ENCODE results near the gene PANX3. TPM values are rescaled to one million over a fixed set of nuclear protein-coding genes. Genes with fewer than 3 reads are reported as not detected.
A peak's percentile ranks its signal among the peaks of the same experiment; 100 is the strongest.

The PANX3 gene
- total RNA-seq, 6 donors from 2014 or later = not detected

- TF ChIP-seq POLR2AphosphoS5 (IDR thresholded peaks at IDR 0.05) (no peak), EP300 (IDR thresholded peaks at IDR 0.05) (no peak), POLR2A (IDR thresholded peaks at IDR 0.05) (no peak), CTCF (IDR thresholded peaks at IDR 0.05) (no peak)
- peaks cover 0 to 7% (median 2%) of the 10 kb centered on the region in 4 donors for H3K4me1 ChIP-seq
- no peaks in the 10 kb centered on the region for H3K36me3 ChIP-seq
- no peaks in the 10 kb centered on the region for H3K27me3 ChIP-seq
- H3K4me3 ChIP-seq = no peak overlapping the region
- no peak overlapping the region for H3K27ac ChIP-seq
- ATAC-seq (ENCODE audit: low FRiP score in 2 of 2) = no peak
- DNase-seq = no peak
- WGBS, 2 donors = 67 to 77% methylated on average over 6 of the region's 6 CpGs
- H3K9me3 ChIP-seq = no peaks in the 10 kb centered on the region
Measured at GRCh38 chr11:124581817-124582216, 29.4 kb upstream of the PANX3 start.

GRCh38 chr11:124582565-124582964, 28.7 kb upstream of the PANX3 start:
- Histone ChIP-seq H3K36me3 (no peaks in the 10 kb centered on the region), H3K4me3 (no peak overlapping the region), H3K4me1 (peaks cover 0 to 7% (median 2%) of the 10 kb centered on the region in 4 donors), H3K27me3 (no peaks in the 10 kb centered on the region), H3K27ac (no peak overlapping the region), H3K9me3 (no peaks in the 10 kb centered on the region)
- DNase-seq (no peak), ATAC-seq (ENCODE audit: low FRiP score in 2 of 2) (no peak)
- 82 to 87% methylated on average over 2 of the region's 2 CpGs for WGBS, 2 donors
- TF ChIP-seq POLR2A (IDR thresholded peaks at IDR 0.05) (no peak), EP300 (IDR thresholded peaks at IDR 0.05) (no peak), CTCF (IDR thresholded peaks at IDR 0.05) (no peak), POLR2AphosphoS5 (IDR thresholded peaks at IDR 0.05) (no peak)

- Histone ChIP-seq H3K4me3 (no peak overlapping the region), H3K27me3 (no peaks in the 10 kb centered on the region), H3K4me1 (peaks cover 0 to 7% (median 2%) of the 10 kb centered on the region in 4 donors), H3K27ac (no peak overlapping the region), H3K9me3 (no peaks in the 10 kb centered on the region), H3K36me3 (no peaks in the 10 kb centered on the region)
- ATAC-seq (ENCODE audit: low FRiP score in 2 of 2) = no peak
- 74 to 81% methylated on average over 8 of the region's 8 CpGs for WGBS, 2 donors
- no peak for DNase-seq
- TF ChIP-seq POLR2AphosphoS5 (IDR thresholded peaks at IDR 0.05) (no peak), POLR2A (IDR thresholded peaks at IDR 0.05) (no peak), EP300 (IDR thresholded peaks at IDR 0.05) (no peak), CTCF (IDR thresholded peaks at IDR 0.05) (no peak)
Measured at GRCh38 chr11:124583781-124584180, 27.4 kb upstream of the PANX3 start.

- no peak for DNase-seq
- Histone ChIP-seq H3K27me3 (no peaks in the 10 kb centered on the region), H3K4me3 (peak overlapping the region in 1 of 4 donors; percentile 23), H3K9me3 (no peaks in the 10 kb centered on the region), H3K4me1 (peaks cover 0 to 7% (median 2%) of the 10 kb centered on the region in 4 donors), H3K27ac (no peak overlapping the region), H3K36me3 (no peaks in the 10 kb centered on the region)
- no peak for ATAC-seq (ENCODE audit: low FRiP score in 2 of 2)
- no peak for TF ChIP-seq CTCF (IDR thresholded peaks at IDR 0.05)
- no peak for TF ChIP-seq POLR2AphosphoS5 (IDR thresholded peaks at IDR 0.05)
- TF ChIP-seq EP300 (IDR thresholded peaks at IDR 0.05) = no peak
- no peak for TF ChIP-seq POLR2A (IDR thresholded peaks at IDR 0.05)
- WGBS, 2 donors = 66 to 70% methylated on average over 4 of the region's 4 CpGs
Measured at GRCh38 chr11:124584681-124585372, 26.4 kb upstream of the PANX3 start.

All from upper lobe of left lung (tissue), 6 donors.